SJSA1 (cell line): ENCODE measurements around the gene CDC42SE2. TPM values are rescaled to one million over a fixed set of nuclear protein-coding genes. Genes with fewer than 3 reads are reported as not detected.
"Not testable (repeated sequence)": the region's sequence is repeated elsewhere in the genome, so short reads cannot be mapped to it uniquely, and the experiment has no call there.

Experiments
- DNase-seq, 2 experiments: peaks; one replicate each; pipeline ENCODE4 v3.0.0-alpha.2; 2015 to 2020; ENCODE audit warnings: low spot score in 2 of 2, low read depth in 1 of 2
- H3K27ac ChIP-seq: fragments of 250-450 bp; sonication (Bioruptor Pico); 2 replicates; pipeline ENCODE4 v1.5.1; 2020; ENCODE audit warnings: mild to moderate bottlenecking, moderate library complexity
- H3K27me3 ChIP-seq: fragments of 250-450 bp; sonication (Bioruptor Pico); replicated peaks from 2 replicates; pipeline ENCODE4 v1.5.1; 2020; ENCODE audit warnings: mild to moderate bottlenecking, moderate library complexity
- H3K36me3 ChIP-seq: fragments of 250-450 bp; sonication (Bioruptor Pico); 2 replicates; pipeline ENCODE4 v1.5.1; 2020; ENCODE audit warnings: mild to moderate bottlenecking
- H3K4me1 ChIP-seq: fragments of 250-450 bp; sonication (Bioruptor Pico); replicated peaks from 2 replicates; pipeline ENCODE4 v1.6.1; 2021; ENCODE audit warnings: mild to moderate bottlenecking
- H3K4me3 ChIP-seq: fragments of 250-450 bp; sonication (Bioruptor Pico); 2 replicates; pipeline ENCODE4 v1.5.1; 2020; ENCODE audit warnings: mild to moderate bottlenecking
- H3K9me3 ChIP-seq: fragments of 250-450 bp; sonication (Bioruptor Pico); replicated peaks from 2 replicates; pipeline ENCODE4 v1.5.1; 2020; ENCODE audit warnings: mild to moderate bottlenecking
- total RNA-seq: library from RNA; depleted of rRNA; stranded (reverse); fragments of >200 nt; shearing (Covaris generic); gene quantifications from 2 replicates; pipeline ENCODE4 v1.2.3, GENCODE V29; 2014

Gene CDC42SE2
- total RNA-seq, 1 experiment from 2014 or later, result 66.2 TPM

- Histone ChIP-seq H3K27me3 (no peaks in the 10 kb centered on the region), H3K36me3 (0 out of 2 replicates have a peak, but pooled peaks cover 6% of the 10 kb centered on the region), H3K4me3 (no peak overlapping the region), H3K27ac (no peak overlapping the region), H3K9me3 (no peaks in the 10 kb centered on the region), H3K4me1 (peaks cover 16% of the 10 kb centered on the region)
- peak in 1 of 2 experiments; percentile 62 for DNase-seq
These were observed 64.9 kb downstream of the CDC42SE2 start for GRCh38 chr5:131328536-131329285.

- DNase-seq, result no peak
- Histone ChIP-seq H3K4me3 (no peak overlapping the region), H3K27me3 (no peaks in the 10 kb centered on the region), H3K4me1 (peaks cover 16% of the 10 kb centered on the region), H3K27ac (no peak overlapping the region), H3K9me3 (no peaks in the 10 kb centered on the region), H3K36me3 (0 out of 2 replicates have a peak, but pooled peaks cover 6% of the 10 kb centered on the region)
These were observed 65.4 kb downstream of the CDC42SE2 start for GRCh38 chr5:131329286-131329560.

- no peaks in the 10 kb centered on the region for H3K9me3 ChIP-seq
- H3K27me3 ChIP-seq, result no peaks in the 10 kb centered on the region
- DNase-seq, result no peak
- no peak overlapping the region for H3K4me3 ChIP-seq
- 0 out of 2 replicates have a peak, but pooled peaks cover 6% of the 10 kb centered on the region for H3K36me3 ChIP-seq
- no peak overlapping the region for H3K27ac ChIP-seq
- peaks cover 16% of the 10 kb centered on the region for H3K4me1 ChIP-seq
These were observed 66.2 kb downstream of the CDC42SE2 start for GRCh38 chr5:131330031-131330430.

GRCh38 chr5:131335756-131336155, 71.9 kb downstream of the CDC42SE2 start:
- H3K27me3 ChIP-seq, H3K4me1 ChIP-seq, H3K27ac ChIP-seq, DNase-seq, H3K4me3 ChIP-seq, H3K9me3 ChIP-seq: not testable (repeated sequence)
- H3K36me3 ChIP-seq, result peaks cover 20% of the 10 kb centered on the region

- not testable (repeated sequence) for H3K4me1 ChIP-seq, H3K27ac ChIP-seq, H3K9me3 ChIP-seq, H3K27me3 ChIP-seq, H3K4me3 ChIP-seq, DNase-seq
- peaks cover 20% of the 10 kb centered on the region for H3K36me3 ChIP-seq
These were observed 72.9 kb downstream of the CDC42SE2 start for GRCh38 chr5:131336801-131337200.

- peaks cover 20% of the 10 kb centered on the region for H3K36me3 ChIP-seq
- not testable (repeated sequence) for H3K4me3 ChIP-seq, H3K9me3 ChIP-seq, H3K4me1 ChIP-seq, H3K27ac ChIP-seq, DNase-seq, H3K27me3 ChIP-seq
These were observed 73.6 kb downstream of the CDC42SE2 start for GRCh38 chr5:131337240-131338050.

GRCh38 chr5:131338051-131338453, 74.2 kb downstream of the CDC42SE2 start:
- no peak overlapping the region for H3K4me3 ChIP-seq
- H3K9me3 ChIP-seq, result 0 out of 2 replicates have a peak, but pooled peaks cover 6% of the 10 kb centered on the region
- H3K36me3 ChIP-seq, result peaks cover 21% of the 10 kb centered on the region
- no peak overlapping the region for H3K27ac ChIP-seq
- no peak for DNase-seq
- H3K27me3 ChIP-seq, result no peaks in the 10 kb centered on the region
- H3K4me1 ChIP-seq, result no peaks in the 10 kb centered on the region

- H3K4me3 ChIP-seq, H3K4me1 ChIP-seq, DNase-seq, H3K9me3 ChIP-seq, H3K27ac ChIP-seq, H3K27me3 ChIP-seq: not testable (repeated sequence)
- H3K36me3 ChIP-seq, result peaks cover 21% of the 10 kb centered on the region; the same call in 1 of the 2 replicates
These were observed 80.4 kb downstream of the CDC42SE2 start for GRCh38 chr5:131344288-131344687.

- not testable (repeated sequence) for H3K4me3 ChIP-seq, H3K27ac ChIP-seq, DNase-seq, H3K9me3 ChIP-seq, H3K27me3 ChIP-seq, H3K4me1 ChIP-seq
- H3K36me3 ChIP-seq, result peaks cover 18% of the 10 kb centered on the region; the same call in 1 of the 2 replicates
These were observed 82.4 kb downstream of the CDC42SE2 start for GRCh38 chr5:131346204-131346603.

- Histone ChIP-seq H3K27ac (no peak overlapping the region), H3K27me3 (no peaks in the 10 kb centered on the region), H3K4me3 (no peak overlapping the region), H3K36me3 (no peaks in the 10 kb centered on the region), H3K9me3 (no peaks in the 10 kb centered on the region), H3K4me1 (peaks cover 15% of the 10 kb centered on the region)
- no peak for DNase-seq
These were observed 90.1 kb downstream of the CDC42SE2 start for GRCh38 chr5:131353991-131354390.

- Histone ChIP-seq H3K36me3 (peaks cover 15% of the 10 kb centered on the region), H3K9me3 (no peaks in the 10 kb centered on the region), H3K27me3 (no peaks in the 10 kb centered on the region), H3K4me3 (no peak overlapping the region), H3K27ac (no peak overlapping the region), H3K4me1 (peaks cover 15% of the 10 kb centered on the region)
- peak in 1 of 2 experiments; percentile 32 for DNase-seq
These were observed 92.2 kb downstream of the CDC42SE2 start for GRCh38 chr5:131355971-131356528.

GRCh38 chr5:131356619-131357018, 92.8 kb downstream of the CDC42SE2 start:
- H3K27me3 ChIP-seq, result no peaks in the 10 kb centered on the region
- no peak overlapping the region for H3K4me3 ChIP-seq
- DNase-seq, result no peak
- no peaks in the 10 kb centered on the region for H3K9me3 ChIP-seq
- peaks cover 15% of the 10 kb centered on the region for H3K4me1 ChIP-seq
- peaks cover 18% of the 10 kb centered on the region for H3K36me3 ChIP-seq
- H3K27ac ChIP-seq, result no peak overlapping the region

- Histone ChIP-seq H3K4me3 (no peak overlapping the region), H3K27me3 (no peaks in the 10 kb centered on the region), H3K36me3 (peaks cover 18% of the 10 kb centered on the region), H3K27ac (no peak overlapping the region), H3K4me1 (peaks cover 15% of the 10 kb centered on the region), H3K9me3 (no peaks in the 10 kb centered on the region)
- DNase-seq, result no peak
These were observed 94.1 kb downstream of the CDC42SE2 start for GRCh38 chr5:131357739-131358561.
